GM06990 (cell line): ENCODE data around the gene ARHGAP26.
A peak's percentile ranks its signal among the peaks of the same experiment; 100 is the strongest.

Source experiments
- DNase-seq: peaks from one replicate; pipeline ENCODE4 v3.0.0-alpha.2; 2011; ENCODE audit not compliant: insufficient read length; ENCODE audit errors: extremely low read depth
- H3K27me3 ChIP-seq: replicated peaks from 2 replicates; pipeline ENCODE4 v1.6.0; 2011; ENCODE audit warnings: low read length; ENCODE audit not compliant: control insufficient read depth, insufficient read depth
- H3K36me3 ChIP-seq: 2 replicates; pipeline ENCODE4 v1.5.1; 2011; ENCODE audit warnings: low read length; ENCODE audit not compliant: control insufficient read depth, insufficient read depth
- H3K4me3 ChIP-seq: replicated peaks from 2 replicates; pipeline ENCODE4 v1.5.1; 2011; ENCODE audit warnings: low read depth, mild to moderate bottlenecking, control low read depth, low read length
- CTCF ChIP-seq: IDR thresholded peaks from 2 replicates; pipeline ENCODE4 v1.5.1; 2011; ENCODE audit warnings: low read length, control low read depth, mild to moderate bottlenecking, inconsistent platforms; ENCODE audit not compliant: insufficient read depth, poor library complexity, severe bottlenecking

The ARHGAP26 gene

DNA sequence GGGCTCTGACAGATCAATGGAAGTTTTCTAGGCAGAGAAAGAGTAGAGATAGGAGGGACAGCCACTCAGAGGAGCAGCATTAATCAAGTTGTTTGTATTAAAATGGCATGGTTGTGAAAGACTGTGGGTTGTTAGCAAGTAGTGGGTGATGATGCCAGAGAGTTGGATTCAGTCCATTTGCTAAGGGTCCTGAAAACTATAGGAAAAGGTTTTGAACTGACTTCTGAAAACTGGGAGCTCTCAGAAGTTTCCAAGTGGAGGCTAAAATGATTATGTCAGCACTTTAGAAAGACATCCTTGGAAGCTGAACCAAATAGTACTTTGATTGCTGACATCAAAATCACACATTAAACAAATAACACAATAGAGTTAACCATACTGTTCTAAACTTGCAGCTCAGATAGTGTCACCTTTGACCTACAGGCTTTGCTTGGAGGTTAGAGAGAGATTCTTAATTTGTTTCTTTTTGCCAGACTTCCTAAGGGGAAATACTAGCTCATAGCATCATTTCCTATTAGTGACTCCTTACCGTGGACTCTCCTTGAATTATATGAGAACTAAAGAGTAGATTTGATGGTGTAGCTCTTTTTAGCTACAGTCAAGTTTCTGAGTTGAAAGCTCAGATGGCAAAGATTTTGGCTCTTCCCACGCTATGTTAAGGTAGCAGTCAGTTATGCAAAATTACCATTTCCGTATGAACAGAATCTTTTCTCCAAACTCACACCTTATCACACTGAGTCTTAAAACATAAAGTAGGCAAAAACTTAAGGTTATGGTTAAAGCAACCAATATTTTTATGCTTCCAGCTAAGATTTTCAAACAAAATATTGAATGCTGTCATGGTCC lies 356.2 kb downstream of the ARHGAP26 start:
- no peak for TF ChIP-seq CTCF
- H3K27me3 ChIP-seq: no peaks in the 10 kb centered on the region
- peaks cover 9% of the 10 kb centered on the region for H3K36me3 ChIP-seq
- no peak for DNase-seq
- H3K4me3 ChIP-seq: peak overlapping the region; percentile 71

- Histone ChIP-seq H3K27me3 (no peaks in the 10 kb centered on the region), H3K4me3 (peak overlapping the region; percentile 71), H3K36me3 (peaks cover 2% of the 10 kb centered on the region)
- TF ChIP-seq CTCF: peak; percentile 15
- DNase-seq: no peak
Measured at GRCh38 chr5:143128412-143129071, 358.4 kb downstream of the ARHGAP26 start.

- Histone ChIP-seq H3K27me3 (no peaks in the 10 kb centered on the region), H3K36me3 (peaks cover 7% of the 10 kb centered on the region), H3K4me3 (no peak overlapping the region; the same call in 1 of the 2 replicates)
- no peak for TF ChIP-seq CTCF
- no peak for DNase-seq
Measured at GRCh38 chr5:143129203-143129602, 359.0 kb downstream of the ARHGAP26 start.

DNA sequence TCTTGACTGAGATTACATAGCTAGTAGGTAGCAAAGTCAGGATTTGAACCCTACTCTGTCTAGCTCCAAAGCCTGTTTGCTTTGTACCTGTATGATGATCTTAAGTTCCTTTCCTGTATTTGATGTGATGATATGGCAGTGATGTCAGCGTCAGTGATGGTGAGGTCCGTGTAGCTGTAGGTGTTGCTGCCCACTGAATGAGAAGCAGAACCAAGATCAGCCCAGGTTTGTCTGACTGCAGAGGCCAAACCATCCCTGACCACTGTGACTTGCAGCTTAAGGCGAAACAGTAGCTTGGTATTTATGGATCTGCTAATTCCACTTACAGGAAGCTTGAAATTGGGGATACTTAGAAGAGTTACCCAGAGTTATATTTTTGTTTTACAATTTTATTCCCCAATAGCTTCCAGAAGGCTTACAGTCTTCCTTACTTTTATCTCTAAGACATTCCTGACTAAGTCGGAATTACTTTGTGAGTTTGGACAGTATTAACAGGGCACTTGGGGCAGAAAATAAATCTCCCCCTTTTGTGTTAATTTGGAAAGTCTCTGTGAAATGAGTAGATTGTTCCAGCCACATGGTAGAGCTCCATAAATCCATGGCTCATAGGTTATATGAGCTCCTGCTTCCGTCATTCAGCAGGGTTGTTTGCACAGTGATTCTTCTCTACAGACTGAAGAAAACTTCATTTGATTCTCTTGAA lies 359.9 kb downstream of the ARHGAP26 start:
- no peaks in the 10 kb centered on the region for H3K27me3 ChIP-seq
- H3K36me3 ChIP-seq: peaks cover 5% of the 10 kb centered on the region; the same call in 1 of the 2 replicates
- H3K4me3 ChIP-seq: no peak overlapping the region
- TF ChIP-seq CTCF: no peak
- no peak for DNase-seq

DNA sequence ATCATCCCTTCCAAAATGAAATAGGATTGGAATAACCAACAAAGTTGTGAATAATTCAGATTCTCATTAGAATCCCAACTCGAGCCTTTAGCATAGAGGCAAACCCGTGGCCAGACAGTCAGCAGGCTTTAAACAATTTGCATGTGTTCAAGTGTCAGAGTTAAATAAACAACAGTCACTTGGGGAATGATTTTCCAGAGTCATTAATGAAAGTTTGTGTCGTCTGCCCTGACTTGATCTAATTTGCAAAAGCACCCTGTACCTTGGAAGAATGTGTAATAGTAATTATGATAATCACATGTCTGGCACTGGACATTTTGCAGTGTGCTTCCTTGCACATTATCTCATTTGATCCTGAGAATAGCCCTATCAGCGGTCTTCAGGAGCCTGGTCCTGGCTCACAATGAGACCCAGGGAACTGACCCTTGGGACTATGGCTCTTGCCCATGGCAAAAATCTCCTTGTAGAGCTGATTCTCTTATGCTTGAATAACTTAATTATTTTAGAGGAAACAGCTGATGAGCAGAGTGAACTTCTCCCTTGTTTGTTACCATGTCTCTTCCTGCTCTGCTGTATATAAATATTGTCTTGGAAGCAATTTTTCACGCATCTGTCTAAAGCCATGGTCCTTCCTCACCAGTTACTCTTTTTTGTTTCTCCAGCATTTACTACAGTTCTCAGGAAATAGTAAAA lies 360.6 kb downstream of the ARHGAP26 start:
- TF ChIP-seq CTCF: no peak

More for the DNA sequence above, 360.6 kb downstream of the ARHGAP26 start:
- Histone ChIP-seq H3K27me3 (no peaks in the 10 kb centered on the region), H3K4me3 (no peak overlapping the region), H3K36me3 (peaks cover 7% of the 10 kb centered on the region)
- DNase-seq: no peak
